ENCODE data around the gene KDM4B. TPM values are rescaled to one million over a fixed set of nuclear protein-coding genes. Genes with fewer than 3 reads are reported as not detected.

Gene KDM4B
- total RNA-seq, 1 donor from 2014 or later = 12.3 TPM

DNA sequence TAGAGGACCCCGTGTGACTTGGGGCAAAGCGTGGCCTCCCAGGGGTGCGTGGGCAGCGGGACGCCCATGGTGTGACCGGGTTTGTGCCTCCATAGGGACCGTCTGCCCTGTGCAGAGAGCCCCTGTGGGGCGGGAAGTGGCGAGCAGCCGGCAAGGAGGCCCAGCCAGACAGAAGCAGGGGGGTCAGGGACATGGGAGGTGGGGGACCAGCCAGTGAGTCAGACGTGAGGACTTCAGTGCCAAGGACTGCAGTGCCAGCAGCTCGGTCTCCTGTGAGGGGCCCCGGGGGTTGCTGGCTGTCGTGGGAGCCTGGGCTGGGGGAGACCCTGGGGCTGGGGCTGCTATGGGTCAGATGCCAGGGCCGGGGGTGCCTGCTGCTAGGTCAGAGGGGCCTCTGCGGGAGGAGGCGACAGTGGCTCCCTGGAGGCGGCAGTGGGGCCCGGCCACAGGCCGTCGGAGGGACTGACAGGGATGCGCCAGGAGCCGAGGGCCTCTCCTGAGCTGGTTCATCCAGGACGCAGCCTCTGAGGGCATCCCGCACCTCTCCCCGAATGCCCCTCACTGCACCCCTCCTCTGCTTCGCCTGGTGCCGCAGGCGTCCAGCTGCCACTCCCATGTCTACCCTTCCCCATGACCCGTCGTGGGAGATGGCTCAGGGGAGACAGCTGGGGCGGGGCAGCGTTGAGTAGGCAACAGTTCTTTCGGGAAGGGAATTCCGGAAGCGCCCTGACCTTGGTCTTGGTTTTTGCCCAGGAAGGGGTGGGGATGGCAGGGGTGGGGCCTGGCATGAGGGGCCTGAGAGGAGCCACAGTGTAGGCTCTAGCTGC lies 80.0 kb downstream of the KDM4B start:
- peak in 1 of 2 donors; percentile 65 for DNase-seq (ENCODE audit: low read depth in 2 of 2)

DNA sequence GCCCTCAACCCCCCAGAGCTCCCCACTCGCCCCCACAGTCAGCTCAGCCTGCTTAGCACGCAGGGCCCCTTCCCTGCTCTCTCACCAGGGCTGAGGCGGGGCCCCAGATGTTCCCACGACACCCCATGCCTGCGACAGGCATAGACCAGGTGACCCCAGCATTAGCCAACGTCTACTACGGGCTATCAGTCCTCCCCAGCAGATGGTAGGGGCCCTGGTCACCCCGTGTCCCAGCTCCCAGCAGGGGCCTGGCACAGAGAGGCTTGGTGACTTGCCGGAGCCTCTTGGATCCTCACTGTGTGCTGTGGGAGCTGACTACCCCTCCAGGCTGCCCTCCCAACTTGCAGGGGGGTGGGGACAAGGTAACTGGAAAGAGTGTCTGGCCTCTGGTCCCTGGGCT lies 80.6 kb downstream of the KDM4B start:
- DNase-seq (ENCODE audit: low read depth in 2 of 2) = no peak

DNA sequence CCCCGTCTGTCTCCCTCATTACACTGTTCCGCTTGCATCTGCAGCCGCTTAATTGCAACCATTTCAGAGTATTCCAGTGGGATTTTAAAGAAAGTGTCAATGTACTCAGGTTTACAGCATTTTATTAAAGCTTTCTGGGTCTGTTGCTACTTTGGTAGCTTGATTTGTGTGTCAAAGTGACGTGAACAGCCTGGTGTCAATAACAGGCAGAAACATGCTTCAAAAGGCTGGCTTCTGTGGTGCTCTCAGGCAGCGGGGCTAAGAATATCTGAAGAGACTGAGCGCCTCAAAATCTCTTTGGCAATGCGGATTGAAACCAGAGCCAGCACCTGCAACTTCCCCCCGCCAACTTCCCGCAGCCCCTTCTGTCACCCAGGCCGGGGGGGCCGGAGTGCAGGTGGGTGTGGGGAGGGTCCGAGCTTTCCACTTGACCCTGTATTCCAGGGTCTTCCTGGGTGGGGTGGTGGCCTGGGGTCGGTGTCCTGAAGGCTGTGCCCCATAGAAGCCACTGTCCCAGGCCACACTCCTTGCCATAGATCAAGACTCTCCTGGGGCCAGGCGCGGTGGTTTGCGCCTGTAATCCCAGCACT lies 81.2 kb downstream of the KDM4B start:
- no peak for DNase-seq (ENCODE audit: low read depth in 2 of 2)

DNA sequence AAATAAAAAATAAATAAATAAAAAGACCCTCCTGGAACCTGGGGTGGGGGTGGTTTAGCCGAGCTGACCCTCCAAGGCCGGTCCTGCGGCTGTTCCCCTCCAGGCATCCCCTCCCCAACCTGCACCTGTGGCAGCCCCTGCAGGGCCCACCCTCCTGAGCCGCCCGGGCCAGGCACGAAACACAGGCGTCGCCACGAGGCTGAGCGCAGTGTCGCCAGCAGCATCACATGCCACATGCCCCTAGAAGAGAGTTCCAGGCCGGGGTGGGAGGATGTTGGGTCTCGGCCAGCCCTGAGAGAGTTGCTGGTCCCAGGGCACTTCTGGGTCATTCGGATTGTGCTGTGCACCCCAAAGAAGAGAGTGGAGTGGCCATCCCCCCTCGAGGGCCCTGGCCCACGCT lies 82.0 kb downstream of the KDM4B start:
- DNase-seq (ENCODE audit: low read depth in 2 of 2) = no peak

DNA sequence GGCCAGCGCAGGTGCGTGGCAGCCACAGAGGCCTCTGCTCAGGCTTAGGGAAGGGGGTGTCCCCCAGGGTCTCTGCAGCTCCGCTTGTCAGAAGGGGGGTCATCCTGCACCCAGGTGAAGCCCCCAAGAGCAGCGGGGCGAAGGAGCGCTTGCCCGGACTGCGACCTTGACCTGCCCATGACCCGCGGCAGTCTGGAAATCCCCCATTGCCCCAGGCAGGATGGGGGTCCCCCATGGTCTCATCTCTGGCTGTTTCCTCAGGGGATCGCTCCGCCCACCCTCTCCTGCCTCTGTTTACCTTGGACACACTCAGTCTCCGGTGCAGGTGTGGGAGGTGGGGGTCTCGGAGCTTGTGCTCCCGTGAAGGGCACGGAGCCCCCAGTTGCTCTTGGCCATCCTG lies 82.7 kb downstream of the KDM4B start:
- DNase-seq (ENCODE audit: low read depth in 2 of 2) = no peak

DNA sequence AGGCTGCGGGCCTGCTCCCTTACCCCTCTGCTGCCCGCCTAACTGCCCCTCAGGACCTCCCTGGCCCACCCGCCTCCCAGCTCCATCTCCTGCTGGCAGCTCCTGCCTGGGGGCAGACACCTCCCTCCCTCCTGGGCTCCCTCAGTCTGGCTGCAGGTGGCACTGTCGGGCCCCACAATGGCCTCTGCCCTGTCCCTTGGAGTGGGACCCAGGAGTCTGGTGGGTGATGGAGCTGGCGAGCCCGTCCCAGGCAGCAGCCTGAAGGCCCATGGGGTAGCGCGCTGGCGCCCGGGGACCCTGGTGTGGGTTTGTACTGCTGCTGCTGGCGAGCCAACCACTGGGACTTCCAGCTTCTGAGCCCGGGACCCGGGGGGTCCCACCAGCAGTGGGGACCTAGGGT lies 83.6 kb downstream of the KDM4B start:
- DNase-seq (ENCODE audit: low read depth in 2 of 2) = no peak

DNA sequence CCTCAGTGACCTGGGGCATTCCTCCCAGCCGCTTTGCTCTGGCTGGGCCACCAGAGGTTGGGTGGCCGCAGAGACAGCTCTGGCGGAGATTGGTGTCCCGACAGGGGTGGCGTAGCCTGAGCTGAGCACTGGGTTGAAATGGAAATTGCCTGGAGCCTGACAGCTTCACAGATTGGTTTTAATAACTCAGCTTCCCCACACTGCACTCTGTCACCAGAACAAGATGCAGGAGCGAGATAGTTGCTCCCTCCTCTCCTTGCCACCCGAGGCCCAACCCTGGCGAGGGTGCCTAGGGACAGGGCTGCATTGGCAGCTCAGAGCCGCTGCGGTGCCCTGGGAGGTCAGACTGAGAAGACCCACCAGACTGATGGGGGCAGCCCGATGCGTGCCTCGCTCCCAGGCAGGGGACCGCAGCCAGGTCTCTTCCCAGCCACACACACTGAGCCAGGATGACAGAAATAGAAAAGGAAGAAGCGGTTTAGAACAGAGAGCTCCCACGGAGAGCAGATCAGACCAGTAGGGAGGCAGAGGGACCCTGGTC lies 84.1 kb downstream of the KDM4B start:
- DNase-seq (ENCODE audit: low read depth in 2 of 2) = no peak

DNA sequence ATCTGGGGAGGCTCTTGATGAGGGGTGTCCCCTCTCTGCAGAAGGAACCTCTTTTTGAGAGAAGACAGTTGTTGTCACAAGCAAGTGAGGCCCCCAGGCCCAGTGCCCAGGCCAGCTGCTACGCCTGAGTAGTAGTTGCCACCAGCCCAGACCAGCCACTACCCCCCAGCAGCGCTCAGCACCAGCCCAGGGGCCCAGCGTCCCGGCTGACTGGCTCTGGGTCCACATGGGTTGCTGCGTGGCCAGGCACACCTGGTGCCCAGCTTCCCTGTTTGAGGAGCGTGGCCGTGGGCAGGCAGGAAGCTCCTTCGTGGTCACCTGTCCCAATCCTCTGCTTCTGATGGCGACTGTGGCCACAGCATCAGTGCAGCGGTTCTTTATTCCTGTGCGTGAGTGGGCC lies 84.7 kb downstream of the KDM4B start:
- no peak for DNase-seq (ENCODE audit: low read depth in 2 of 2)

DNA sequence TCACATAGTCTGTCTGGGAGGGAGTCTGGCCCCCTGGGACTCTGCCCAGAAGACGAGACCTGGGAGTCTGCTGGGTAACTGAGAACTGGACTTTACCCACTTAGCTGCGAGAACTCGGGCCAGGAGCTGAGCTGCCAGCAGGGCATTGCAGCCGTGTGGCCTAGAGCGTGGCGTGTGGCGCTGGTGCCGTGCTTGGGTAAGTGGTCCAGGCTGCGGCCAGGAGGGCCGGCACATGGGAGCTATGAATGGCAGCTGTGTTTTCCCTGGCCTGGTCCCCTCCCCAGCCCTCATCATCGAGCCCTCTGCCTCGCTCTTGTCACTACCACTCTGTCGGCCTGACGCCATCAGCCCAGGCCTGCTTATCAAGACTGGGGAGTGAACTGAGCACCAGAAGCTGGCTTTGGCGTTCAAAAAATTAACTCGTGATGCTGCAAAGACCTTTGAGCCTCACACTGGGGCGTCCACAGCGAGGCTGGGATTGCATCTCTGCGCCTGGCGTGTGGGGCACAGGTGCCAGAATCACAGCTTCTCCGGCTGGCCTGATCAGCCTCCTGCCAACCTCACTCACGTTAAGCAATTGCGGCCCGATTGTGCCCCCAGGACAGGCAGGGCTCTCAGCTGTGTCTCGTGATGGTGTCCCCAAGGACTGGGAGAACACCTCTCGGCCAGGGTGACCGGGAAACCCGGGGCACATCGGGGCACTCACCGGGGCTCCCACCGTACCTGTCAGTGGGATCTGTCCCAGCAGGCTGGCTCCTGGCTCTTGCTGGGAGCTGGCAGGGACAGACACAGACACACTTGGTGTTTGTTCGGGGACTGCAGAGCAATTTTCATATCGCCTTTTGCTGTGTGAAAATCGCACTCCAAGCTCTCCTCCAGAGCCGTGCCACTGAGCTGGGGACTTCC lies 85.9 kb downstream of the KDM4B start:
- DNase-seq (ENCODE audit: low read depth in 2 of 2) = no peak

DNA sequence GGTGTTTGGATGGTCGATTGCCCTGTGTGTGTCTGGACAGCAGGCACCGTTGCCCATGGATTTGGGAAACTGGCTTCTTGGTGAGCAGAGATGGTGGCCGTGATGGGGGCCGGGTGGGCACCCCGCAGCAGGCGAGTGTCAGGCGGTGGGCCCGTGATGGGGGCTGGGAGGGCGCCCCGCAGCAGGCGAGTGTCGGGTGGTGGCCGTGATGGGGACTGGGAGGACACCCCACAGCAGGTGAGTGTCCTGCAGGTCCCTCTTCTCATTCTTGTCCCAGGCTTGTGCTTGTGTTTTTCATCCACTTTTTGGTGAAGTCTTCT lies 86.5 kb downstream of the KDM4B start:
- DNase-seq (ENCODE audit: low read depth in 2 of 2) = no peak

DNA sequence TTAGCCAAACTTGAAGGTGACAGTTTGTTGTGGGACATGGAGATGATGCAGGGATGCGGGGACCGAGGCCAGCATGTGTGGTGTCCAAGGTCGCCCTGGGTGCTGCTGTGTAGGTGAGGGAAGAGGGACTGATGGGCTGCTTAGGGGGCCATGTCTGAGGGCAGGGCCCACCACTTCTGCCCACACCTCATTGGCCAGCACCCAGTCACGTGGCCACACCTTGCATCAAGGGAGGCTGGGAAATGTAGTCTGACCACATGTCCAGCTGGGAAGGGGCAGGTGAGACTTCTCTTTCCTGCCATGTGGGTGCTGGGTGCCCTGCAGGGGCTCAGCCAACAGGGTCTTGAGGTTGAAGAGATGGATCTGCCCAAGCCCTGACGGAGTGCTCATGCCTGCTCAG lies 88.9 kb downstream of the KDM4B start:
- DNase-seq (ENCODE audit: low read depth in 2 of 2) = peak in 1 of 2 donors; percentile 24

DNA sequence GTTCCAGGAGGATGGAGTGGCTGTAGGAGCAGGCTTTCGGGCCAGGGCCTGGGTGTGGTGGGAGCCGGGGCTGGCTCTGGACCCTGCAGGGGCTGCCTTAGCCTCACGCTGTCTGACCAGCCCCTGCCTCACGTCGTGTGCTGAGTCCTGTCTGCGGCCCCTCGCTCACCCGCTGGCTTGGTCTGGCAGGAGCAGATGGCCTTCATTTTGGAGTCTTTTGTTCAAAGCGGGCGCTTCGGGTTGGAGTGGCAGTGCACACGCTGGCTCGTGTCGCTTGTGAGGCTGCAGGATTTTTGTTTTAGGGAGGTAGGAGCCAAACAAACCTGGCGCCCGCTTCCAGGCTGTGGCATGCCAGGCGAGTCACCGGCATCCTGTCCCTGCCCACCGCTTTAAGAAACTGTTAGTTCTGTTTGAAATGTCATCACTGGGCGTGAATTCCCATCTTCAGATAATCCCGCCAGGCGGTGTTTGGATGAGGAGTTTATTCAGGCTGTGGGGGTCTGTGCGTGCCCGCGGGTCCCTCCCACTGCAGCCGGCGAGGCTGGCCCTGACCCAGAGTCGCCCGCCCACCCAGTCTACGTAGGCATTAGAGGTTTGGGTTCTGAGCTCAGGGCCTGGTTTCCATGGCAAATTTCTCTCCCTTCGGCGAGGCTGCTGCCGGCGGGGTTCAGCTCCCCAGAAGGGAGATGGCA lies 89.8 kb downstream of the KDM4B start:
- DNase-seq (ENCODE audit: low read depth in 2 of 2) = no peak

DNA sequence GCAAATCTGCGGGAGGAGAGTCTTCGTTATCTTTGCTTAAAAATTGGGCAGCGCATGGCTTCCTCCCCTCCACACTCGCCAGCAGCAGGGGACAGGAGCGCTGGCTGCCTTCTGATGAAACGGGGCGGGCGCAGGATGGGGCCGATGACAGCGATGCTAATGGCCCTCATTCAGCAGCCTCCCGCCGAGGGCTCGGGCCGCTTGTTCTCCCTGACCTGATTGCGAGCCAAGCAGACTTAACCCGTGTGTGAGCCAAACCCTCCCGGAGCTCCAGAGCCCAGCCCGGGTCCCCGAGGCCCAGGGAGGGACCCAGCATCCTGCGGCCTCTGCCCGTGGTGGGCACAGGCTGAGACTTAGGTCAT lies 90.3 kb downstream of the KDM4B start:
- no peak for DNase-seq (ENCODE audit: low read depth in 2 of 2)

DNA sequence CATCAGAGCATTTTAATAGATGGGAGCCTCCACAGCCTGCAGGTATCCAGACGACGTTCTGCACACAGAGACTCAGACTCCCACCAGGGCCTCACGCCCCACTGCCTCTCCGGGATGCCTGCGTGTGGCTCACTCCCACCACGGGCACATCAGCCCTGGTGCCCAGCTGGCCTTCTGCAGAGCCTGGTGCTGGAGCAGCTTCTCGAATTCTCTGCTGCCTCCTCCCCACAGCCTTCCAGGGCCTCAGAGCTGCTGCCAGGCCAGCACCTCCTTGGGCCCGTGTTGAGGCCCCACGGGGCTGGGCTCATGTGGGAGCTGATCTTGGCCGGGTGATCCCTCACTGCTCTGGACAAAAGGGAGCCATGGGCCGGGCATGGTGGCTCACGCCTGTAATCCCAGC lies 90.9 kb downstream of the KDM4B start:
- DNase-seq (ENCODE audit: low read depth in 2 of 2) = no peak

DNA sequence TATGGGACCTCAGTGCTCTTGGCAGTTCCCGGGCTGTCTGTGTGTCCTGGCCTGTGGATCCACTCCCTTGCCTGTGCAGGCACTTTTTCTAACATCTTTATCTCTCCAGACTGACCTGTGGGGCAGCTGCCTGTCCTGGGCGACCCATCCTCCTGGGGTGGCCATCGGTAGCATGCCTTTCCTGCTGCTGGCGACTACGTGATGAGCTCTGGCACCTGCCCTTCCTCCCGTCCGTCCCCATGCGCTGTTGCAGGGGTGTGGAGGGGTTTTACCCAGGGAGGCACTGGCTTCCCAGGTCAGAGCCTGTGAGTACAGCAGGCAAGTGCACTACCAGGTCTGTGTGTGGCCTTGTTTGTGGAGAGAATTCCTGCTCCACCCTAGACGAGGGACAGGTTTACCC lies 93.3 kb downstream of the KDM4B start:
- no peak for DNase-seq (ENCODE audit: low read depth in 2 of 2)

DNA sequence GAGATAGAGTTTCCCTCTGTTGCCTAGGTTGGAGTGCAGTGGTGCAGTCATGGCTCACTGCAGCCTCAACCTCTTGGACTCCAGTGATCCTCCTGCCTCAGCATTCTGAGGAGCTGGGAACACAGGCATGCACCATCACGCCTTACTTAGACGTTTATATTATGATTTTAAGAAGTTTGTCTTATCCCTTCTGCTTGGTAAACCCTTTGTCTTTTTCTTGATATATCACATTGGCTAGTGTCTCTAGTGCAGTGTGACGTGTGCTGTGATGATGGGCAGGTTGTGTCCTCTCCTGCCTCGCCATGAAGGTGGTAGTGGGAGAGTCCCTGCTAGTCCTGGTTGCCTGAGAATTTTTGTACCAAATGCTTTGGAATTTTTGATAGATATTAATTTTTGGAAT lies 93.9 kb downstream of the KDM4B start:
- no peak for DNase-seq (ENCODE audit: low read depth in 2 of 2)

DNA sequence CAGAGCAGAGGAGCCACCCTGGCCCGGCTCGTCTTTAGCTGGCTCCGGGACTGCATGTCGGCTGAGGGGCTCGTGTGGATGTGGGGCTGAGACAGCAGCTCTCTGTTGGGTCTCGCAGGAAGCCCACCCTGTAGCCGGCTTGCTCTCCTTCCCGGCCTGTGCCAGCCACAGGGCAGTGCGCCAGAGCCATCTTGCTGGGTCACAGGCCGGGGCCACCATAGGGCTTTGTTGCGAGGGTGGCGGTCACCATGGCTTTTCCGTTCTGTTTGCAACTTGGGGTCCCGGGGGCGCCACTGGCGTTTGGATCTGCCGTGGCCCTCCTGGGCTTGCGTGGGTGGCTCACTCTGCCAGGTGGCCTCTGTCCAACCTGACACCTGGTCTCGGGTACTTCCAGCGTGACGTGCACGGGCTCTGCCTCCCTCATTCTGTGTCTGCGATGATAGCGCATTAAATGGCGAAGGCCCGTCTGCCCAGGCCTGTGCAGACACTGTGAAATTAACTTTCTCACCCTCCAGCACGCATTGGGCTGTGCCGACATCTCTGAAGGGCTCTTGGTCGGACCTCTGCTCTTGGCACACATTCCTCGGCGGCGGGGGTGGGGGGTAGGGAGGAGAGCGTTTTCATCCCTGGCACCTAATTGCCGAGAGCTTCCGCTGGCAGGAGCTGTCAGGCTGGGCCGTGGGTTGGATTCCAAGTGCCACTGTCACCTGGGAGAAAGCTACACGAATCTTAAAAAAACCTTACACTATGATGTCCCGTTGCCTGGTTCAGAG lies 95.1 kb downstream of the KDM4B start:
- no peak for DNase-seq (ENCODE audit: low read depth in 2 of 2)

DNA sequence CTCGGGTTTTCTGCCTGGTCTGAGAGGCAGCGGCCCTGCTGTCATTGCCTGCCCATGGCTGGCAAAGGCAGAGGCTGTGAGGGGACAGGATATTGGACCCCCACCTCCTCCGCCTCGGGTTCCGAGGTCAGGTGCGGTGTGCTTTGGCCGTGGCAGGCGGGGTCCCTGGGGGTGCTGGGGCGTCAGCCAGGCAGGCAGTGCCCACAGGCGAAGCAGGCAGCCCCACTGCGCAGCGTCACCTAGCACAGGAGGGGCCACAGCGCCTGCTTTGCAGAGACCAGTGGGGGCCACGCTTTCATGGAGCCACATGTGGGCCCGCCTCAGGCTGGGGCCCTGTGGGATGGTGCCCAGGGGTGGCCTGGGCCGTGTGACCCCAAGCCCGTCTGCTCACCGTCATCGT lies 96.0 kb downstream of the KDM4B start:
- no peak for DNase-seq (ENCODE audit: low read depth in 2 of 2)

DNA sequence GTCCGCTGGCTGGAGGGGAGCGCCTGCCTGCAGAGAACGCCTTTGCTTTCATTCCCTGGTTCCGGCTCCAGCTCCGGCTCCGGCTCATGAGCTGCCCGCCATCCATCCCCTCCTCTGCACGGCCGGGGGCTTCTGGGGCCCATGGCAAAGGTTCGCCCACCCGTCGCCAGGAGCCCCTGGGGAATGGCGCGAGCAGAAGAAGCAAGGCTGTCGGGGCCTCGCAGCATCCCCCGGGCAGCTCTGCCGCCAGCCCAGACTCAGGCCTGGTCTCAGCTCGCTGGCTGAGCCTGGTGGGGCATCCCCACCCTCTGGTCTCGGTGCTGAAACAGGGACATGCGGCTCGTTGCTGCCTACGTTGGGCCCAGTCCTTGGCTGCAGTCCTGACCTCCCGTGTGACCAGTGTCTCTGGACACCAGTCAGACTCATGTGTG lies 96.8 kb downstream of the KDM4B start:
- DNase-seq (ENCODE audit: low read depth in 2 of 2) = no peak

DNA sequence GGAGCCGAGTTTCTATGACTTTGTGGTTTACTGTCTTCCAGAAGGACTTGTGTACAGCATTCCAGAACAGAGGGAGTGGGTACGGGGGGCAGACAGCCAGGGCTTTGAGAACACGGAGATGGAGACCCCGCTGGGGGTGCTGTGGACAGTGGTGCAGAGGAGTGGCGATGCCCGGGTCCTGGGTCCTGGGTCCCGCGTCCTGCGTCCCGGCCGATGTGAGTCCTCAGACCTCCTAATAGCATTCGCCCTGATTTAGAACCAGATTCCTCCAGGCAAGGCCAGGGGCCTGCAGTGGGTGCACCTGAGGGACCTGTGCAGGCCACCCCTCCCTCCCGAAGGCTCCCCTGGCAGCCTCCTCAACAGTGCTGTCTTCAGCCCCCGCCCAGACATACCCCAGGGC lies 97.9 kb downstream of the KDM4B start:
- DNase-seq (ENCODE audit: low read depth in 2 of 2) = no peak

DNA sequence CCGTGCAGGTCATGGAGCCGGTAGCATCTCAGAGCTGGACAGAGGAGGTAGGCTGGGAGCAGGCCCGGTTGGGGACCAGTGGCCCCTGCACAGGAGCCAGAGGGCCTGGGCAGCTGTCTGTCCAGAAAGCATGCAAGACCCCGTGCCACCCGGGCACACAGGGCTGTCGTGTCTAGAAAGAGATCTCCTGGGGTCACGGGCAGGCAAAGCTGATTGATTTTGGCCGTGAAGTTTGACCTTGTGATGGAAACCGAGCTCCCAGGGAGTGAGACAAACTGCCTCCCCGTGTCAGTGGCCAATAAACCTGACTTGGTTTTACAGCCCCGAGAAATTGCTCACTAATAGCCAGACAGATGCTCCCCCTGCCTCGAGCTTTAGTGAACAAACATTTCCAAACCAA lies 98.8 kb downstream of the KDM4B start:
- no peak for DNase-seq (ENCODE audit: low read depth in 2 of 2)

Data from lung microvascular endothelial cell (primary cell).